ENCODE results near the gene CYRIA.

The CYRIA gene

DNA sequence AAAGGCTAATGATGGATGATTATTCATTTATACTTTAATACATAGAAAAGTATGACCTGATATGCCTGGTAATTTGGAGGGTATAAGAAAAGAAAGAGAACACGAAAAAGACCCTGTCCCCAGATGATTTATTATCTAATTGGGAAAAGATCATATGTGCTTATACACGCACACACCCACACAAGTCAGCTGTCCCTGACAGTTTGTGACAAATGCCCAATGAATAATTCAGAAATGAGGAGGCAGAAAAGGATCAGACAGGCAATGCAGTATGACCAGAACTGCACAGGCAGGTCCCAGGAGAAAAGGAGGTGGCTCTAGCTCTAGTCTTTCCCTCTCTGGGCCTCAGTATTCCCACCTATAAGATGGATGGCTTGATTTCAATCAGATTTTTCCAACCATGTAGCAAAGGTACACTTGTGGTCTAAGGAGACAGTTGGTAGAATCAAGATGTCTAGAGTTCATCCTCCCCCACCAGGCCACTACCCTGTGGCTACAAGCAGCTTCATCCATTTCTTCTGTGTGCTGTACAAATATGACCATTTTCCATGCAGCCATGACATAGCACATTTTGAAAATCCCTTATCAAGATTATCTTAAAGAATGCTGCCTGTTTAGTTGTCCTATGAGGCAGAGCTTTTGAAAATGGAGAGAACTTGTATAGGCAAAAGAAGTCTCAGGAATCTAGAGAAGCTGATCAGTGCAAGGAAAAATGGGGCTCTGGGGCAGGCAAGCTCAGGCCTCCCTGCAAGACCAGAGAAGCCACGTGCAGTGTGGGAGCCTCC, 19.7 kb downstream of the CYRIA start:
- no peak overlapping the region for H3K27ac ChIP-seq
- TF ChIP-seq, protein P1, sequence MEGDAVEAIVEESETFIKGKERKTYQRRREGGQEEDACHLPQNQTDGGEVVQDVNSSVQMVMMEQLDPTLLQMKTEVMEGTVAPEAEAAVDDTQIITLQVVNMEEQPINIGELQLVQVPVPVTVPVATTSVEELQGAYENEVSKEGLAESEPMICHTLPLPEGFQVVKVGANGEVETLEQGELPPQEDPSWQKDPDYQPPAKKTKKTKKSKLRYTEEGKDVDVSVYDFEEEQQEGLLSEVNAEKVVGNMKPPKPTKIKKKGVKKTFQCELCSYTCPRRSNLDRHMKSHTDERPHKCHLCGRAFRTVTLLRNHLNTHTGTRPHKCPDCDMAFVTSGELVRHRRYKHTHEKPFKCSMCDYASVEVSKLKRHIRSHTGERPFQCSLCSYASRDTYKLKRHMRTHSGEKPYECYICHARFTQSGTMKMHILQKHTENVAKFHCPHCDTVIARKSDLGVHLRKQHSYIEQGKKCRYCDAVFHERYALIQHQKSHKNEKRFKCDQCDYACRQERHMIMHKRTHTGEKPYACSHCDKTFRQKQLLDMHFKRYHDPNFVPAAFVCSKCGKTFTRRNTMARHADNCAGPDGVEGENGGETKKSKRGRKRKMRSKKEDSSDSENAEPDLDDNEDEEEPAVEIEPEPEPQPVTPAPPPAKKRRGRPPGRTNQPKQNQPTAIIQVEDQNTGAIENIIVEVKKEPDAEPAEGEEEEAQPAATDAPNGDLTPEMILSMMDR (IDR thresholded peaks at IDR 0.05) = no peak
- DNase-seq (ENCODE audit: low spot score) = no peak
- H3K4me3 ChIP-seq = no peak overlapping the region

DNA sequence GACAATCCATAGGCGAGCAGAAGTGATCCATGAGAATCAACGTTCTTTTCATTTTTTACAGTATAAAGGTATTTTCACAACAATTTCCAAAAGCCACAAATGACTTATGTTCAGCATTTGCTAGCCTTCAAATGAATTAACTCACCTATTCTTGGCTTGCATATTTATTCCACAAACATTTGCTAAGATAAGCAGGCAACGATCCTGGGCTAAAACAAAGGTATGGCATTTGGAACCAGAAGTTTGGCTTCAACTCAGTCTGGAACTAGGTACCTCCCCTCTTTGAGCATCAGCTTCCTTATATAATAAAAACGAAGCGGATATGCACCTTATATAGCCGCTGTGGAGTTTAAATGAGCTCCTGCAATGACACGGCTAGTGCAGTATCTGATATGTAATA, 20.5 kb downstream of the CYRIA start:
- no peak overlapping the region for H3K27ac ChIP-seq
- DNase-seq (ENCODE audit: low spot score) = no peak
- no peak overlapping the region for H3K4me3 ChIP-seq
- TF ChIP-seq, protein P1 (IDR thresholded peaks at IDR 0.05) = no peak

DNA sequence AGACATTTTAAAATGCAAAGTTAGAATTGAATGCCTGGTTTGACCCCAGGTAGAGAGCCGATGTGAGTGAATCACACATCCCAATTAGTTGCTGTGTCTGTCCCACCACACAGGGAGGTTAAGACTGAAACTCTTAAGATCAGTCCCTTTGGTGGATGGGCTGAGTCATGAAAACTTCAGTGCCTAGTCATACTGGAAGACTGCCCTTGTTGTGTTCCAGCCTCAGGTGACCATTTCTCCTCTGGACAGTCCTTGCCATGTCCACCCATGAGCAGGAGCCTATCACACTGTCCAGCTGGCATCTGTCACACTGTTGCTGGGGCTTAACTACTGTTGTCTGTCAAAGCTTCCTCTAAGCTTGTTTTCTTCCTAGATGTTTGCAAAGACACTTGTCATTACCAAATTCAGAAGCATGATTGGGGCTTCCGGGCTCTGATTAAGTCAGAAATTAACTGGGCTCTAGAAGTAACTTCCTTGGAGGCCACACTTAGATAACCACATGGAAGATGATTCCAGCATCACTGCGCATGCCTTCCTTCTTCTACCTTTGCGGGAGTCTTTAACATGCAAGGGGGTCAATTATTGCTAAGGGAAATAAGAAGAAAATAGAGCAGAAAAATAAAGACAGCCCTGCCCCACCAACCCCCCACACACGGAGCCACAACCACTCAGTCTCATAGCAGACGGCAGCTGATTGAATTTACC, 21.3 kb downstream of the CYRIA start:
- TF ChIP-seq, protein P1 (IDR thresholded peaks at IDR 0.05) = no peak
- DNase-seq (ENCODE audit: low spot score) = no peak
- H3K27ac ChIP-seq = no peak overlapping the region
- H3K4me3 ChIP-seq = no peak overlapping the region

DNA sequence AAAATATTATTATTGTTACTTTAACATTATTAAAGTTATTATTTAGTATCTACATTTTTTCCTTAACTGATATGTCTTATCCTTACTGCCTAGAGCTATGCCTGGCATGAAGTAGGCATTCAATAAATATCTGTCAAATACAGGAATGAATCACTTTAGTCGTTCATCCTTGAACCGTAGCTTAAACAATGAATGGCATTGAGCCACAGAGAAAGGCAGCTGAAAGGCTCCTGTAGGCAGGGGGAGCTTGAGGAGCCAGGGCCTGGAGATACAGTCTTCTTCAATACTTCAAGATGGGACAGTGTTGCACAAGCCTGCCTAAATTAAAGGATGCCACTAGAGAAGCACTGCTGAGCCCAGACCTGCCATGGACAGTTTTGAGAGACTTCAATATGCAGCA, 22.5 kb downstream of the CYRIA start:
- H3K4me3 ChIP-seq = no peak overlapping the region
- no peak for DNase-seq (ENCODE audit: low spot score)
- TF ChIP-seq, protein P1 (IDR thresholded peaks at IDR 0.05) = no peak
- no peak overlapping the region for H3K27ac ChIP-seq

DNA sequence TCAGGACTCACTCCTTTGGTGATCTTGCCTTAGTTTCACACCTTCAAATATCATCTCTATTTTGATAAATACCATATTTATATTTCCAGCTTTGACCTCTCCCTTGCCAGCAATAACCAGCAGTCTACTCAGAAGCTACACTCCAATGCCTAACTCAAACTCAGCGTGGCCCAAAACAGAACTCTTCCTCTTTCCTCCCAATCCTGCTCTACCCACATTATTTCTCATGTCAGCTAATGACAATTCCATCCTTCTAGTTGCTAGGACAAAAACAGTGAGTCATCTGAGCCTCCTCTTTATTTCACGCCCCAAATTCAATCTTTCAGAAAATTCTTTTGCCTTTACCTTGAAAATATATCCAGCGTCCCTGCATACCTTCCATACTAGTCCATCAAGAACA, 23.5 kb downstream of the CYRIA start:
- H3K4me3 ChIP-seq = no peak overlapping the region
- TF ChIP-seq, protein P1 (IDR thresholded peaks at IDR 0.05) = no peak
- H3K27ac ChIP-seq = no peak overlapping the region

DNA sequence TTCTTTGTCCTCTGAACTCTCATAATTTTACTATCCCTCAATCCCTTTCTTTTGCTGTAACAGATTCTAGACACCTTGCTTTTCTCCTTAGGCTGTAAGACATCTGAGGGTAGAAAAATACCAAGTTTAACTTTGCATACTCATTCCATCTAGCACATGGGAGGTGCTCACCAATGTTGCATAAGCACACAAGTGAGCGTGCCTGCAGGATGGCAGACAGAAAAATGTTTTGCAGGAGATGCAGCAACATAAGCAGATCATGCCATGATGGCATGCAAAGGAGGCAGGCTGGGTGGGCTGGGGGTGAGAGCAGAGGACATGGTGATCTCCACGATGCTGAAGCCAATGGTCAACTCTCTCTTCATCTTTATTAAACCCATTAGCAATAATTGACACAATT, 24.1 kb downstream of the CYRIA start:
- no peak for DNase-seq (ENCODE audit: low spot score)
- TF ChIP-seq, protein P1 (IDR thresholded peaks at IDR 0.05) = no peak
- Histone ChIP-seq H3K4me3 (no peak overlapping the region), H3K27ac (no peak overlapping the region)

More for the DNA sequence above, 23.5 kb downstream of the CYRIA start:
- no peak for DNase-seq (ENCODE audit: low spot score)

DNA sequence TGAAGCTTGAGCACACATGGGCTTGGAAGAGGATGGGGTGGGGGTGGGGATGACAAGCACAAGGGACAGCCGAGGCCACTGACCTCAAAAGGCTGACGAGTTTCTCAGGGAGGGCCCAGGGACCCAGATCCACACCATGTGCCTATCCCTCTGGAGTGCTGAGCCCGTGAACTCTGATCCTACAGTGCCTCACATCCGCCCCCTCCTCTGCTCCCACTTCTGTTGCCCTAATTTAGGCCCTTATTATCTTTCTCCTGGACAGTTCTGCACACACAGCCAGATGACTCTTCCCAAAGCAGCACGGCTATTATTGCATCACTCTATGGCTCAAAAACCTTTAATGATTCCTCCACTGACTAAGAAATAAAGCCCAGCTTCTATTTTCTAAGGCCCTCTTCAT, 24.8 kb downstream of the CYRIA start:
- DNase-seq (ENCODE audit: low spot score) = no peak
- H3K27ac ChIP-seq = no peak overlapping the region

More for the DNA sequence above, 24.8 kb downstream of the CYRIA start:
- TF ChIP-seq, protein P1 (IDR thresholded peaks at IDR 0.05) = no peak
- H3K4me3 ChIP-seq = no peak overlapping the region

Measured in coronary artery (tissue), 2 donors.